ENCODE results near the gene ABCB11. TPM values are rescaled to one million over a fixed set of nuclear protein-coding genes. Genes with fewer than 3 reads are reported as not detected.

ABCB11 gene
- not detected for total RNA-seq

GRCh38 chr2:169031202-169031601 is at the start of gene ABCB11:
ABCB11 (minus strand) TSS chr2:169031324; CDS start chr2:169018125, 13,199 bp downstream.

DNA sequence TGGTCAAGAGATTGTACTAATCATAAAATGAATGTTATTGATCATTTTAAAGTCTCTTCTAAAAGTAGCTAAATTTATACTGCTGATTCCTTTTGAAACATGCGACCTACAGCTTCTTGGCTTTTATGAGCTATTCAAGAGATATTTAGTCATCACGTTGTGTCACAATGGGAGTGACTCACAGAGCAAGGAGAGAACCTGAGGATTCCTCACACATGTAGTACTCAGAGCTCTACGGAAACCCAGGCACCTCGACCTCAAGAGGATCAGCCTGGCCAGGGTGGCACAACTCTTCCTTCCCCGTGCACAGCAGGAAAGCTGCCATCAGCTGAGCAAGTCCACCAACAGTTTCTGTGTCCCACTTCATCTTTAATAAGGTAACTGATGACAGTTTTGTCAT is 38.2 kb upstream of the ABCB11 start, which contains the start of gene DHRS9:
TSS of gene DHRS9 (plus strand) at position 223 of the 400 bp plus-strand sequence. CDS start 12,019 bp downstream, outside the sequence.

DNA sequence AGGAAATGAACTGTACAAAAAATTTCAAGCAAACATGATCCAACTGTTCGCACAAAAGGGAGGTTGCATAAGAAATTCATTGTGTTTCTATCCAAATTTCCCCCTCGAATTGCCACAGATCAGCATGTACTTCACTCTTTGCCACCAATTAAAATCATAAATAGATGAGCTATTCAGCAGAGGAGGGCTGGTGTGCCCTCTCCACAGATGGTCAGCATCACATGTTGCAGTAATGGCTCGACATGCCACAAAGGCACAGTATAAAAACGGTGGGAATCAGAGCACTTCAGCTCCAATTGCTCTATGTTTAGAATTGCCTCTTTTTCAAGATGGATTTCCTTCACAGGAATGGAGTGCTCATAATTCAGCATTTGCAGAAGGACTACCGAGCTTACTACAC is 130.1 kb downstream of the ABCB11 start, which contains the start of gene G6PC2:
TSS of gene G6PC2 (plus strand) at position 289 of the 400 bp plus-strand sequence. CDS start at position 330, 41 bp downstream.

DNA sequence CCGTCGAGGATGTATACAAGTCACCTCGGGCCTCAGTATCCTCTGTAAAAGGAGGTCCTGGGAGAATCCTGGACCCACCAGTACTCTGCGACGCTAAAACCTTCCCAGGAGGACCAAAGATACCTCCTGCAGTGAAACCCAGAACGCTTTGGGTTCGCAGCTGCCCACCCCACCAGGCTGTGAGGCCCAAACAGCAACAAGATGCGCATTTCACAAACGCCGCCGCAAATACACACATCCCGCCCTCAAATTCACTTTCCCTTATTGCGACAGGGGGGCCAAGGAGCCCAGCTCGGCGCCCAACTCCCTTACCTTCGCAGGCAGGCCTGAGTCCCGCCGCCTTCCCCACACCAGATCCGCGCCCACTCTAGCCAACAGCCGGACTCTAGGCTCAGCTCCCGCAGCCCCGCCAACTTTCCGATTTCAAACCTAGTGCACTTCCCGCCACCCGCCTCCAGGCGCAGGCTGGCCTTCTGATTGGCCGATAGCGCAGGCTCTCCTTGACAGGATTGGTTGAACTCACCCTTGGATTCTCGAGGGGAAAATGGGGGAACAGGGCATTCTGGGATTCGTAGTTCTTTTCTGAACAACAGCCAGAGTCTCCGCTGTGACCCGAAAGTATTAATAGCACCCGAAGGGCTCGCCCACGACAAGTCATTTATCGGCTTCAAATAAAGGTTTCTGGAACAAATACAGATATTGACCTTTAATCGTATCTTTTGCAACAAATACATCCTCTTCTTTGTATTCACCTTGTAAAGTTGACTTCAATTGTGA is 140.9 kb downstream of the ABCB11 start, which contains the start of gene SPC25:
TSS of gene SPC25 (minus strand) at position 425 of the 777 bp plus-strand sequence. CDS start 911 bp downstream, outside the sequence.

Other genes starting within 250 kb of the ABCB11 start
- not detected for gene NOSTRIN, start 228.7 kb downstream of the ABCB11 start, total RNA-seq
- 10 to 100 TPM in 1 of 2 donors, 1 to 10 TPM in 1; 6.9 to 11.7 TPM for gene SPC25, start 140.9 kb downstream of the ABCB11 start, total RNA-seq
- not detected for gene G6PC2, start 130.0 kb downstream of the ABCB11 start, total RNA-seq
- not detected for gene DHRS9, start 38.2 kb upstream of the ABCB11 start, total RNA-seq